Fibroblast of skin of right biceps (primary cell): ENCODE data around the gene MCCC1.

ENCODE experiments used
- DNase-seq: peaks from one replicate; pipeline ENCODE4 v3.0.0-alpha.2; 2013

MCCC1 gene

DNA sequence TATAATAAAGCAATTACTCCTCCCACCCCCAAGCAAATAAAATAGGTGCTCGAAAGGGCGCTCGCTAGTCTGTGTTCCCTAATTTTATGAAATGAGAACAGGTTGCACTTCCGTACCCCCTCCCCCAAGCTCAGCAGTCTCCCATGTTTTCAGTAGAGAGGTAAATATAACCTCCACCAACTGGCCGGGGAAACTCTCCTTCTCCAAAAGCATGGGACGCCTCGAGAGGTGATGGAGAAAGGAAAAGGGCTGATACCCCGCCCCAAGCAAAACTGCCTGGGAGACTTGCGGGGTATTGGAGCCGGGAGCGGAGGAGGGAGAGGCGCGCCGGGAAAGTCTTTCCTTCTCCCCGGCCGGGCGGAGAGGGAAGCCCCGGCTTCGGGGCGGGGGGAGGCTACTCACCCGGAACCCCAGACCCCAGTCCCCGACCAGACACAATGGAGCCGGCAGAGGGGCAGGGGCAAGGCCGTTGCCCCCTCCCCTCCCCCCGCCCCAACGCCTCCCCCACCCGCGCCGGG, 119.6 kb downstream of the MCCC1 start:
- DNase-seq, result peak; percentile 25

DNA sequence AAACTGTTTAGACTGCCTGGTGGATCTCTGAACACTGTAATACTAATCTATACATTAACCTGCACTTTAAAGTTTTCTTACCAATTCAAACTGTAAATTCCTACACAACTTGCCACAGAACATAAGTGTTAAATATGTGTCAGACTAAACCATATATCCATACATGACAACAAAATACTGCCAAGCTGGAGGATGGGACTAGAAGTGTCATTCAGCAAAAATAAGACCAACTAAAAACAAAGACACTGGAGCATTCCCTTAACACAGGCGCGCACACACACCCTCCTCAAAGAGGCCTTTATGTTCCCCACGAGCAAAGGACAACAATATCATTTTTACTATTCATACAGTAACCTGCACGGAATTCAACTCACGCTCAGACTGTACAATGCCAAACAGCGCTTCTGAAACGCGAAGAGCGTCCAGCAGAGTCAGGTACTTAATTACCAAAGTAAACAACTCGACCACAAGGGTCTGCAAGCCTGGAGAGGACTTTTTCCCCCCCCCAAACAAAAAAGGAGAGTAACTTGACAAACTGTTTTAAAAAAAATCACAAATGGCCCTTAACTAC, 120.1 kb downstream of the MCCC1 start:
- DNase-seq, result no peak

DNA sequence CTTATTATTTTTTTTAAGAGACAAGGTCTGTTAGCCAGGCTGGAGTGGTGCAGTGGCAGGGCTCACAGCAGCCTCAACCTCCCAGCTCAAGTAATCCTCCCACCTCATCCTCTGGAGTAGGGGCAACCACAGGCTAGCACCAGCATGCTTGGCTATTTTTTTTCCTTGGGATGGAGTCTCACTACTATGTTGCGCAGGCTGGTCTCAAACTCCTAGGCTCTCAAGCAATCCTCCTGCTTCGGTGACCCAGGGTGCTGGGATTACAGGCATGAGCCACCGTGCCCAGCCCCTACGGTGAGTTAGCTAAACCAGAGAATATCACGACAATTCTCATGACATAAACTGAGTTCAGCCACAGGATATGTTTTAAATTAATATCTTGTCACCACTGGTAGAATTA, 120.9 kb downstream of the MCCC1 start:
- DNase-seq, result no peak

DNA sequence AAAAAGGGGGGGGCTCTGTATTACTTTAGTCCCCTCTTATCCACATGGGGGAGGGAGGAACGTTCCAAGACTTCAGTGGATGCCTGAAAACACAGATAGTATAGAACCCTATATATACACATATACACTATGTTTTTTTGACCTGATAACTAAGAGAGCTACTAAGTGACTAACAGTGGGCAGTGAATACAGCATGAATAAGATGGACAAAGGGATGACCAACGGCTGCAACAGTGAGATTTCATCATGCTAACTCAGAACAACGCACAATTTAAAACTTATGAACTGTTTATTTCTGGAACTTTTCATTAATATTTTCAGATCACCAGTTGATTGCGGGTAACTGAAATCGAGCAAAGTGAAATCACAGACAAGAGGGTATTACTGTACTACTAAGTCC, 126.2 kb downstream of the MCCC1 start:
- DNase-seq, result no peak

DNA sequence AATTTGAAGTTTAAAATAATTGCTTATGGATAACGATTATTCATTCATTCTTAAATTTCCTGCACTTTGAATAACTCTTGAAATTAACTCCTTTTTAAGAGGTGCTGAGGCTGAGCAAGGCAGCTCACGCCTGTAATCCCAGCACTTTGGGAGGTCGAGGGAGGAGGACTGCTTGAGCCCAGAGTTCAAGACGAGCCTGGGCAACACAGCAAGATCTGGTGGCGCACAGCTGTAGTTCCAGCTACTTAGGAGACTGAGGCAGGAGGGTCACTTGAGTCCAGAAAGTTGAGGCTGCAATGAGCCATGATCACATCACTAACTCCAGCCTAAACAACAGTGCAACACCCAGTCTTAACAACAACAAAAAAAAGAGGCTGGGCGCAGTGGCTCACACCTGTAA, 126.9 kb downstream of the MCCC1 start:
- no peak for DNase-seq

DNA sequence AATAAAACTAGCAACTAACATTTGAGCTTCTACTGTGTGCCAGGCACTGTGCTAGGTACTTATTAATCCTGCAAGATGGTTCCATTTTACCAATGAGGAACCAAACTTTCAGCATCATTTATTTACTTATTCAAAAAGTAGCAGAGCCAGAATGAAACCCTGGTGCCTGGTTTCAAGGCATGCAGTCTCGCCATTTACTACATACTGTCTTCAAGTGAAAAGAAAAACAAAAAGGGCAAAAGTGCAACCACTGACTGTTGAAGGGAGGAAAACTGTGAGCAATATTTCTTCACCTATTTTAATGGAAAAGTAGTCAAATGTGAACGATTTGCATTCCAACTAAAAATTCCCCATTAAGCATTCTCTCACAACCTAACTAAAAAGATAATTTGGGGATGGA, 127.7 kb downstream of the MCCC1 start:
- DNase-seq, result no peak

DNA sequence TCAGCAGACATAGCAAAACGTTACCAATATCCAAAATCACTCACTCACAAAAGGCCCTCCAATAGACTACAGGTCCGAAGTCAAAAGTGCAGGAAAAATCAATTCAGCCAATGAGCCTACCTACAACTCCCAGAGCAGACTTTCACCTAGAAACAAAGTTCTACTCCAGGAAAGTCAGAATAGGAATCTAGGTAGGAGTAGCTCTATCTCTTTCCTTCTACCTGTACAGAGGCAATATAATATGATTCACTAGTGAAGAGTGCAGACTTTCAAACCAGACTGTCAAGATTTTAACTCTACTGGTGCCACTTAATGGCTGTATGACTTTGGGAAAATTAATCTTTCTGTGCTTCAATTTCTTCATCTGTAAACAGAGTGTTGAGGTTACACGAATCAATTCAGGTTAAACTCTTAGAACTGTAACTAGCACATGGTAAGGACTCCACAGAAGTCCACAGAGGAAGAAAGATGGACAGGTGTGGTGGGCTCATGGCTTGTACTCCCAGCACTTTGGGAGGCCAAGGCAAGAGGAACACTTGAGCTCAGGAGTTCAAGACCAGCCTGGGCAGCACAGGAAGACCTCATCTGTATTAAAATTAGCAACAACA, 128.4 kb downstream of the MCCC1 start:
- no peak for DNase-seq

DNA sequence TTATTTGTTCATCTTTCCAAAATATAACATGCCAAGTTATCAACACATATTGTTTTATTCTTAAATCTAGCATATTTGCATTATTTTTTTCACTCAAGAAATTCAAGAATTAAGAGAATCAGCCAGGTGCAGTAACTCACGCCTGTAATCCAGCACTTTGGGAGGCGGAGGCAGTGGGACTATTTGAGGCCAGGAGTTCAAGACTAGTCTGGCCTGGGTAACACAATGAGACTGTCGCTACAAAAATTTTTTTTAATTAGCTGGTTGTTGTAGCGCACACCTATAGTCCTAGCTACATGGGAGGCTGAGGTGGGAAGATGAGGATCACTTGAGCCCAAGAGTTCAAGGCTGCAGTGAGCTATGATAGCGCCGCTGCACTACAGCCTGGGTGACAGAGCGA, 129.4 kb downstream of the MCCC1 start:
- DNase-seq, result no peak

DNA sequence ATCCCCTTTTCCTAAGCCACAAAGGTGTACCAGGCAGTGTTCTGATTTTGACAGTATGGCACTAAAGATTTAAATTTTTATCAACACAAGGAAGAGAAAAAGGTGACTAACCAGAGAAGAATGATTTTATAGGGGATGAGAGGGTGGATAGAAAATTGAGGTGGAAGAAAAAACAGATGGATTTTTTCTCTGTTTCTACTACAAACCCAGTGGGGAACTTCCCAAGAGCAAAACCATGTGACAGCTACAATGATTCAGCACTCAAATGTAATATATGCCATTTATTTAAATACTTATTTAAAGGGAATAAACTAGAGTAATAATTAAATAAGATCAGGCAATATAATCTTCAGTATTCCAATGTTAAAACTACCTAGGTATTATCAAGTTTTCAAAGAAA, 130.0 kb downstream of the MCCC1 start:
- DNase-seq, result peak; percentile 55

DNA sequence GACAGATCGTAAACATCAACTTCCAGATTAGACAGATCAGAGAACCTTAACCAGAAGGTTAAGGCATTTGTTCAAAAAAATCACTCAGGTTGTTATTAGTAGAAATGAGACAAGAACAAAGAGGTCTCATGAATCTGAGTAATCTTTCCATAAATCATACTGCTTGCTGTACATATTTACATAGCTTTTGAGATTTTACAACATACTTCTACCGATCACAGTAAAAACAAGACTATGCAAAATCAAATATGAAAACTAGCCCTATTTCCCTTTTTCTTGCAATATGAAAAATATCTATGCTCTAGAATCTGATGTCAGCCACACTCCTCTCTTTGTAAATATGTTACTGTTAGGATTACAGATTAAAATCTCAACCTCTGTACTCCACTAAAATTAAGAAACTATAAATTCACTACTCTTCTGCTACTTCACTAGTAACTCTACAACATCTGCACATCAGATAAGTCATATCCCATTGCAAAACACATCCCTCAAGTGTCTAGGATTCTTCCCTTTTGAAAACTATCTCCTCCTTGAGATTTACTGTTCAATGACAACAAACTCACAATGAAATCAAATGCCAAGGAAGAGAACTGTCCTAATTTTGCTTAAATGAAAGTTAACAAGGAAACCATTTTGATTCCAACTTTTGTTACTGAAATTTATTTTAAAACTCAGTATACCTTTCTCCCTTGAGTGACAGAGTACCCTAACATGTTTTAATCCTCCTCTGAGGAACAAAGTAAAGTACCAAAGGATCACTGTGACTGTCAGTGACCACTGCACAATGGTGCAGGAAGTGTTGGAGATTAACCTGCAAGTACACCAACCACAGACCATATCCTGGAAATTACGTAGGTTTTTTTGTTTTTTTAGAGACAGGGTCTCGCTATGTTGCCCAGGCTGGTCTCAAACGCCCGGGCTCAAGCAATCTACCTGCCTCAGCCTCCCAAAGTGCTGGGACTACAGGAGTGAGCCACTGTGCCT, 131.8 kb downstream of the MCCC1 start:
- DNase-seq, result no peak

DNA sequence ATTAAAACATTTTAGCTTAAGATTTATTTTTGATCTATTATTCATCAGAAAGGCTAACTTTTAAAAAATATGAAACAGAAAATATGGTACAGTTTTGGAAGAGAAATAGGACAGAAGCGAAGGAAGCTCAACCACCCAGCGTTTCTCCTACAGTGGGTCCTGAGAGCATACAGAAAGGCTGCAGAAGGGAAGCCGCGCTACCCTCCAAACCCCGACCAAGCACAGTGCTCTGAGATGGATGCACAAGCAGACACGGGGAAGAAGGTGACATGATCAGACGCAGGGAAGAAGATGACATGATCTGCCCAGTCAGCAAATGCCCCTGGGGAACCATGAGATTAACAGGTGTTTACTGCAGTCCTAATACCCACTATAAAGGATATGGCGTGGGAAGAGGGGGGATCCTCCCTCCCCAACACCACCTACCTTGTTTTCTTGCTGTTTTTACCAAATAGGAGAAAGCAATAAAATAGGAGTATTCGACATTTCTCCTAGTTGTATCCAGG, 133.4 kb downstream of the MCCC1 start:
- no peak for DNase-seq
